IMR-90 (cell line): ENCODE results near the gene GNAI1. TPM values are rescaled to one million over a fixed set of nuclear protein-coding genes. Genes with fewer than 3 reads are reported as not detected.

Experiments
- ATAC-seq: fragments of 200-7000 bp; cut with Tn5 transposase; 2 replicates; pipeline ENCODE4 v1.9.1; 2020; ENCODE audit warnings: low read depth, mild to moderate bottlenecking, moderate library complexity
- BruUV-seq: library from RNA; stranded (reverse); fragments of 400-500 nt; replicated peaks from 2 replicates; lab custom pipeline; 2021; lab: Mats Ljungman, UMichigan
- CTCF ChIA-PET: fragments of 300-600 bp; formaldehyde crosslinking; extraction: SDS; loops from one replicate; lab custom pipeline; 2021; ENCODE audit warnings: antibody characterized with exemption; lab: Yijun Ruan, JAX
- POLR2A ChIA-PET: fragments of 300-600 bp; sonication (Branson Sonifier 250); formaldehyde crosslinking; loops from one replicate; lab custom pipeline; 2022; ENCODE audit warnings: antibody characterized with exemption; ENCODE audit not compliant: unreplicated experiment; lab: Charles Lee
- DNase-seq: peaks from one replicate; pipeline ENCODE4 v3.0.0; 2013
- H2AFZ ChIP-seq: replicated peaks from 2 replicates; pipeline ENCODE3; 2013; ENCODE audit warnings: low read length, mild to moderate bottlenecking; ENCODE audit not compliant: poor library complexity
- H2AK5ac ChIP-seq: 2 replicates; pipeline ENCODE4 v1.6.1; 2013; ENCODE audit warnings: low read depth, low read length, inconsistent platforms
- H2AK9ac ChIP-seq: replicated peaks from 2 replicates; pipeline ENCODE3; 2013; ENCODE audit warnings: mild to moderate bottlenecking, low read depth, low read length, moderate library complexity; ENCODE audit not compliant: poor library complexity
- H2BK120ac ChIP-seq: 2 replicates; pipeline ENCODE4 v1.6.1; 2013; ENCODE audit warnings: low read depth, low read length, inconsistent platforms
- H2BK15ac ChIP-seq: 3 replicates; pipeline ENCODE4 v1.6.1; 2013; ENCODE audit warnings: low read depth, low read length, inconsistent platforms
- H2BK20ac ChIP-seq: 2 replicates; pipeline ENCODE4 v1.6.1; 2013; ENCODE audit warnings: low read depth, mild to moderate bottlenecking, inconsistent platforms, low read length, moderate library complexity
- H2BK5ac ChIP-seq: 2 replicates; pipeline ENCODE4 v1.6.1; 2013; ENCODE audit warnings: mild to moderate bottlenecking, low read depth, low read length, inconsistent platforms; ENCODE audit not compliant: poor library complexity, severe bottlenecking
- H3K14ac ChIP-seq: replicated peaks from 2 replicates; pipeline ENCODE4 v1.6.1; 2013; ENCODE audit warnings: low read depth, low read length, inconsistent platforms
- H3K18ac ChIP-seq: 2 replicates; pipeline ENCODE4 v1.6.1; 2013; ENCODE audit warnings: low read depth, low read length, control low read depth
- H3K23ac ChIP-seq: 2 replicates; pipeline ENCODE4 v1.6.1; 2013; ENCODE audit warnings: low read depth, low read length, inconsistent platforms
- H3K27ac ChIP-seq: 2 replicates; pipeline ENCODE4 v1.5.1; 2013; ENCODE audit warnings: mild to moderate bottlenecking, control low read depth, low read length; ENCODE audit not compliant: insufficient read depth
- H3K27me3 ChIP-seq: 2 replicates; pipeline ENCODE4 v1.6.1; 2013; ENCODE audit warnings: low read length; ENCODE audit not compliant: control insufficient read depth, insufficient read depth
- H3K36me3 ChIP-seq: 2 replicates; pipeline ENCODE4 v1.6.1; 2013; ENCODE audit warnings: low read length, mixed read lengths; ENCODE audit not compliant: control insufficient read depth, insufficient read depth
- H3K4ac ChIP-seq: 2 replicates; pipeline ENCODE4 v1.6.1; 2013; ENCODE audit warnings: low read depth, low read length, inconsistent platforms
- H3K4me1 ChIP-seq: 2 replicates; pipeline ENCODE4 v1.6.1; 2013; ENCODE audit warnings: low read length, mixed read lengths; ENCODE audit not compliant: control insufficient read depth, insufficient read depth
- H3K4me2 ChIP-seq: 2 replicates; pipeline ENCODE4 v1.6.1; 2013; ENCODE audit warnings: low read depth, mild to moderate bottlenecking, control low read depth, low read length, moderate library complexity
- H3K4me3 ChIP-seq: 2 replicates; pipeline ENCODE4 v1.5.1; 2013; ENCODE audit warnings: low read depth, mild to moderate bottlenecking, control low read depth, low read length, moderate library complexity; ENCODE audit not compliant: insufficient read depth
- H3K56ac ChIP-seq: 2 replicates; pipeline ENCODE4 v1.6.1; 2013; ENCODE audit warnings: low read length, inconsistent platforms; ENCODE audit not compliant: insufficient read depth; ENCODE audit errors: extremely low read depth
- H3K79me1 ChIP-seq, 2 experiments: 2 replicates each; pipeline ENCODE4 v1.6.1; 2013; ENCODE audit warnings: low read length in 2 of 2, inconsistent platforms in 1 of 2, low read depth in 1 of 2
- H3K9ac ChIP-seq: 2 replicates; pipeline ENCODE4 v1.6.1; 2013; ENCODE audit warnings: low read depth, low read length, control low read depth
- H3K9me1 ChIP-seq: 2 replicates; pipeline ENCODE4 v1.6.1; 2013; ENCODE audit warnings: low read length, inconsistent platforms; ENCODE audit not compliant: insufficient read depth
- H3K9me3 ChIP-seq: 2 replicates; pipeline ENCODE4 v1.6.1; 2013; ENCODE audit warnings: low read length; ENCODE audit not compliant: control insufficient read depth, insufficient read depth
- H4K20me1 ChIP-seq: 2 replicates; pipeline ENCODE4 v1.6.1; 2013; ENCODE audit warnings: low read length, inconsistent platforms; ENCODE audit not compliant: insufficient read depth
- H4K5ac ChIP-seq: 2 replicates; pipeline ENCODE4 v1.6.1; 2013; ENCODE audit warnings: mild to moderate bottlenecking, low read depth, low read length, control low read depth
- H4K8ac ChIP-seq, 2 experiments: 2 replicates each; pipeline ENCODE4 v1.6.1; 2013; ENCODE audit warnings: low read depth in 2 of 2, low read length in 2 of 2, control low read depth in 1 of 2, inconsistent platforms in 1 of 2
- H4K91ac ChIP-seq: 2 replicates; pipeline ENCODE4 v1.6.1; 2013; ENCODE audit warnings: low read depth, low read length, inconsistent platforms; ENCODE audit not compliant: insufficient read depth
- BHLHE40 ChIP-seq: fragments of 150-350 bp; IDR thresholded peaks from 2 replicates; pipeline ENCODE4 v1.6.1; 2016; ENCODE audit warnings: mild to moderate bottlenecking, low read depth, low read length
- CEBPB ChIP-seq: IDR thresholded peaks from 2 replicates; pipeline ENCODE4 v1.6.1; 2012; ENCODE audit warnings: low read depth, low read length, improper control_type of control experiment
- CHD1 ChIP-seq: IDR thresholded peaks from 2 replicates; pipeline ENCODE4 v1.6.1; 2012; ENCODE audit warnings: low read depth, low read length, improper control_type of control experiment
- CTCF ChIP-seq: conservative IDR thresholded peaks from 2 replicates; pipeline ENCODE4 v1.5.1; 2012; ENCODE audit warnings: mild to moderate bottlenecking, low read depth, low read length, improper control_type of control experiment
- ELK1 ChIP-seq: fragments of 150-350 bp; IDR thresholded peaks from 2 replicates; pipeline ENCODE4 v1.6.1; 2016; ENCODE audit warnings: low read depth, mild to moderate bottlenecking, low read length, moderate library complexity, borderline replicate concordance
- FOS ChIP-seq: fragments of 150-350 bp; IDR thresholded peaks from 2 replicates; pipeline ENCODE4 v1.6.1; 2016; ENCODE audit warnings: low read depth, low read length
- MAFK ChIP-seq: IDR thresholded peaks from 2 replicates; pipeline ENCODE4 v1.6.1; 2012; ENCODE audit warnings: low read depth, low read length, improper control_type of control experiment
- MAZ ChIP-seq: IDR thresholded peaks from 2 replicates; pipeline ENCODE4 v1.6.1; 2012; ENCODE audit warnings: low read depth, mild to moderate bottlenecking, low read length, improper control_type of control experiment, moderate library complexity, borderline replicate concordance
- MXI1 ChIP-seq: IDR thresholded peaks from 2 replicates; pipeline ENCODE4 v1.6.1; 2012; ENCODE audit warnings: low read depth, mild to moderate bottlenecking, low read length, moderate library complexity, borderline replicate concordance
- NFE2L2 ChIP-seq: fragments of 150-350 bp; IDR thresholded peaks from 2 replicates; pipeline ENCODE4 v1.6.1; 2016; ENCODE audit warnings: low read depth, mild to moderate bottlenecking, low read length
- POLR2A ChIP-seq: IDR thresholded peaks from 2 replicates; pipeline ENCODE4 v1.6.1; 2012; ENCODE audit warnings: mild to moderate bottlenecking, low read depth, low read length
- RAD21 ChIP-seq: IDR thresholded peaks from 2 replicates; pipeline ENCODE4 v1.6.1; 2012; ENCODE audit warnings: low read length, improper control_type of control experiment
- RCOR1 ChIP-seq: IDR thresholded peaks from 2 replicates; pipeline ENCODE4 v1.6.1; 2012; ENCODE audit warnings: mild to moderate bottlenecking, low read length, improper control_type of control experiment; ENCODE audit not compliant: insufficient replicate concordance
- RFX5 ChIP-seq: IDR thresholded peaks from 2 replicates; pipeline ENCODE4 v1.8.0; 2012; ENCODE audit warnings: low read depth, mild to moderate bottlenecking, low read length, moderate library complexity
- SMC3 ChIP-seq: fragments of 150-350 bp; IDR thresholded peaks from 2 replicates; pipeline ENCODE4 v1.6.1; 2016; ENCODE audit warnings: low read depth, mild to moderate bottlenecking, antibody characterized with exemption, low read length, moderate library complexity
- USF2 ChIP-seq: fragments of 150-350 bp; IDR thresholded peaks from 2 replicates; pipeline ENCODE4 v1.6.1; 2017; ENCODE audit warnings: mild to moderate bottlenecking, antibody characterized with exemption, low read length, low read depth
- WGBS, 2 experiments: methylation state at CpG; one replicate each; pipeline versions ENCODE4 v1.1.5 to v1.1.7; 2013; ENCODE audit warnings: missing lambda C conversion rate in 2 of 2; ENCODE audit not compliant: insufficient read length in 1 of 2; ENCODE audit errors: extremely low coverage in 2 of 2; 5-methylcytosine and 5-hydroxymethylcytosine counted together
- dilution Hi-C: fragments of 300-500 bp; cut with HindIII; formaldehyde crosslinking; loops from one replicate; pipeline ENCODE4 v1.14.3; 2018; ENCODE audit warnings: low sequenced_read_pairs; ENCODE audit not compliant: unreplicated experiment
- in situ Hi-C: fragments of 300-500 bp; cut with MboI; formaldehyde crosslinking; loops from 3 replicates; pipeline ENCODE4 v1.14.3; 2019; ENCODE audit warnings: low sequenced_read_pairs, inconsistent platforms, mixed read lengths
- intact Hi-C: fragments of 100-400 bp; cut with micrococcal nuclease; formaldehyde crosslinking; loops from 2 replicates; pipeline ENCODE4 v1.10.0; 2022
- polyA plus RNA-seq, 3 experiments: library from polyadenylated mRNA; depleted of rRNA; stranded (reverse); fragments of >200 nt; gene quantifications; 2 replicates each; pipeline ENCODE4 v1.2.3, GENCODE V29; 2012; ENCODE audit warnings: low replicate concordance in 1 of 3
- total RNA-seq: library from RNA; depleted of rRNA; stranded (reverse); fragments of >200 nt; gene quantifications from 2 replicates; pipeline ENCODE4 v1.2.3, GENCODE V29; 2012

The GNAI1 gene
- total and polyA plus RNA-seq, 2 of the 4 experiments (the other 2 are of a cell fraction): 21.1 to 26.5 TPM

DNA sequence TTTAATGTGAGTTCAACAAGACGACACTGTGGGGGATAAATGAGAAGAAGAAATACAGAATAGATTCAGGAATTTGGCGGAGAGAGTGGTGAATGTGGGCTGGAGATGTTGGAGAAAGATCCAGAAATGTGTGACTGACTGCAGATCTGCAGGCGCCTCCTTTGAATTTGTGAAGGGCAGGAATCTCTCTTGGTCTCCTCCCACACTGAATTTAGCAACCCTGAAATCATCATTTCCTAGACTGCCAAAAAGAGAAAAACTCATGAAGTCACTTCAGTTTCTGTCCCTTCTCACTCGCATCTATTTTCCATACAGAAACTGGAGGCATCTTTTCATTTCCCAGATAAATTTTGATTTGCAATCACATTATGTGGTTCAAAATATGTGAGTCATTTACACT, 128.7 kb downstream of the GNAI1 start:
- POLR2A ChIA-PET: no interaction called here
- DNase-seq (no peak), ATAC-seq (no peak)
- Histone ChIP-seq H3K27ac (no peak overlapping the region), H3K4me1 (no peaks in the 10 kb centered on the region), H2BK120ac (no peak overlapping the region), H3K4me2 (no peak overlapping the region), H3K18ac (no peak overlapping the region), H2AK9ac (no peak overlapping the region), H4K8ac (no peak overlapping the region), H2AFZ (no peak overlapping the region), H2BK5ac (no peak overlapping the region), H3K36me3 (no peaks in the 10 kb centered on the region), H3K9me1 (no peaks in the 10 kb centered on the region), H3K4ac (no peak overlapping the region), H3K79me1 (no peaks in the 10 kb centered on the region), H3K4me3 (no peak overlapping the region), H4K5ac (no peak overlapping the region), H3K14ac (no peak overlapping the region), H2BK20ac (no peak overlapping the region), H4K20me1 (no peaks in the 10 kb centered on the region), H3K9me3 (no peaks in the 10 kb centered on the region), H3K9ac (no peak overlapping the region), H3K27me3 (no peaks in the 10 kb centered on the region), H3K56ac (no peak overlapping the region), H2BK15ac (no peak overlapping the region), H4K91ac (no peak overlapping the region), H2AK5ac (no peak overlapping the region), H3K23ac (no peak overlapping the region)
- dilution Hi-C loops (no loop called here), in situ Hi-C loops (no loop called here), intact Hi-C loops (no loop called here)
- WGBS, 2 experiments: 40 to 100% methylated on average over 1 of the region's 4 CpGs
- CTCF ChIA-PET: no interaction called here
- no TSS peak for BruUV-seq
- no peak for TF ChIP-seq MXI1
- TF ChIP-seq POLR2A: no peak
- TF ChIP-seq ELK1: no peak
- TF ChIP-seq CHD1: no peak
- no peak for TF ChIP-seq BHLHE40
- TF ChIP-seq USF2: no peak
- no peak for TF ChIP-seq RFX5
- TF ChIP-seq RCOR1: no peak
- no peak for TF ChIP-seq MAFK
- no peak for TF ChIP-seq RAD21
- TF ChIP-seq CEBPB: no peak
- no peak for TF ChIP-seq CTCF
- TF ChIP-seq NFE2L2: no peak
- no peak for TF ChIP-seq FOS
- TF ChIP-seq MAZ: no peak
- TF ChIP-seq SMC3: no peak
